ENCODE results near the gene UNCX. TPM values are rescaled to one million over a fixed set of nuclear protein-coding genes. Genes with fewer than 3 reads are reported as not detected.

Gene UNCX
- total and polyA plus RNA-seq, 2 experiments from 2014 or later = not detected

GRCh38 chr7:1228545-1229201 lies 4.0 kb upstream of the UNCX start:
- no peaks in the 10 kb centered on the region for H3K79me2 ChIP-seq (replicated peaks; ENCODE audit: insufficient read depth)
- H3K4me1 ChIP-seq (ENCODE audit: insufficient read depth) = peaks cover 55% of the 10 kb centered on the region
- peak overlapping the region; percentile 45 for H3K4me3 ChIP-seq
- peak; percentile 25 for TF ChIP-seq EZH2 (IDR thresholded peaks at IDR 0.05; ENCODE audit: low read depth, unreplicated experiment)
- no peak for TF ChIP-seq ZNF331 (CRISPR knock-in tag; IDR thresholded peaks at IDR 0.05; ENCODE audit: low read depth)
- TF ChIP-seq ZNF462 (CRISPR knock-in tag; IDR thresholded peaks at IDR 0.05) = no peak
- peak overlapping the region; percentile 73 for H3K4me2 ChIP-seq
- H3K36me3 ChIP-seq (ENCODE audit: insufficient read depth) = no peaks in the 10 kb centered on the region
- Mint-ChIP-seq H3K27me3 (ENCODE audit: insufficient read depth, low read depth, poor library complexity) (peaks cover 86% of the 10 kb centered on the region), H3K27ac (no peak overlapping the region), H3K9me3 (no peaks in the 10 kb centered on the region; the same call in none of the 3 replicates), H3K36me3 (ENCODE audit: low read depth) (no peaks in the 10 kb centered on the region; the same call in 2 of the 3 replicates), H3K4me1 (peaks cover 43% of the 10 kb centered on the region), H3K4me3 (peak overlapping the region; percentile 22; the same call in 1 of the 3 replicates)
- H3K9me2 ChIP-seq (ENCODE audit: insufficient read depth) = no peaks in the 10 kb centered on the region
- ATAC-seq (no peak), DNase-seq (ENCODE audit: low spot score) (no peak)
- H4K20me1 ChIP-seq (replicated peaks; ENCODE audit: insufficient read depth) = 0 out of 2 replicates have a peak, but pooled peaks cover 17% of the 10 kb centered on the region
- H2AFZ ChIP-seq = no peak overlapping the region
- peaks cover 92% of the 10 kb centered on the region for H3K27me3 ChIP-seq (ENCODE audit: insufficient read depth)
- no peak overlapping the region for H3K27ac ChIP-seq (ENCODE audit: low read depth)
- H3F3A ChIP-seq (replicated peaks; ENCODE audit: low read depth) = peaks cover 13% of the 10 kb centered on the region
